ENCODE results near the gene COL15A1. TPM values are rescaled to one million over a fixed set of nuclear protein-coding genes. Genes with fewer than 3 reads are reported as not detected.

The COL15A1 gene
- total and polyA plus RNA-seq, 8 donors = 10.7 to 173 (median 27.8) TPM

DNA sequence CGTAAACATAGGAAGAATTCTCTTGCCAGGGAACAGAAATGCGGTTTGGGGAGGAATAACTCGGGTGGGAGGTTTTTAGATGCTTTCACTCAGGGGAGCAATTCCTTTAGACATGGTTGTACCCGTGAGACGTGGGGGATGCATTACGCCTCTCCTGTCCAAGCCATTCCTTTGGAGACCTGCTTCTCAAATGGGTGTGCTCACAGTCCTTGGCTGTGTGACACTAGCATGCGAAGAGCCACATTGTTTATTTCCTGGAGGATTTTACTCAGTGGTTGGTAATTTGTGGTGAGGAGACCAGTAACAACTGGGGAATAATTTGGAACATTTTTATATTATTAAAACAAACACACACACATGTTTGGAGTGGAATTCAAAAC is 18.5 kb downstream of the COL15A1 start:
- intact Hi-C loops (cut with DNase I; ENCODE audit: low total_unique reads) = loop anchor here (10.0 kb wide), 2 partner anchors 63 to 97 kb away; no protein-coding TSS in a partner anchor
- Histone ChIP-seq H3K4me1 (peaks cover 0 to 77% (median 57%) of the 10 kb centered on the region in 4 donors), H3K27me3 (no peaks in the 10 kb centered on the region), H3K36me3 (no peaks in the 10 kb centered on the region), H3K27ac (peak overlapping the region in 4 of 5 donors; percentile 3 to 85 (median 76)), H3K9me3 (peaks cover 0 to 3% (median 0%) of the 10 kb centered on the region in 4 donors), H3K4me3 (no peak overlapping the region)
- DNase-seq = no peak
- TF ChIP-seq EP300 (IDR thresholded peaks at IDR 0.05) = no peak
- TF ChIP-seq, protein P1, sequence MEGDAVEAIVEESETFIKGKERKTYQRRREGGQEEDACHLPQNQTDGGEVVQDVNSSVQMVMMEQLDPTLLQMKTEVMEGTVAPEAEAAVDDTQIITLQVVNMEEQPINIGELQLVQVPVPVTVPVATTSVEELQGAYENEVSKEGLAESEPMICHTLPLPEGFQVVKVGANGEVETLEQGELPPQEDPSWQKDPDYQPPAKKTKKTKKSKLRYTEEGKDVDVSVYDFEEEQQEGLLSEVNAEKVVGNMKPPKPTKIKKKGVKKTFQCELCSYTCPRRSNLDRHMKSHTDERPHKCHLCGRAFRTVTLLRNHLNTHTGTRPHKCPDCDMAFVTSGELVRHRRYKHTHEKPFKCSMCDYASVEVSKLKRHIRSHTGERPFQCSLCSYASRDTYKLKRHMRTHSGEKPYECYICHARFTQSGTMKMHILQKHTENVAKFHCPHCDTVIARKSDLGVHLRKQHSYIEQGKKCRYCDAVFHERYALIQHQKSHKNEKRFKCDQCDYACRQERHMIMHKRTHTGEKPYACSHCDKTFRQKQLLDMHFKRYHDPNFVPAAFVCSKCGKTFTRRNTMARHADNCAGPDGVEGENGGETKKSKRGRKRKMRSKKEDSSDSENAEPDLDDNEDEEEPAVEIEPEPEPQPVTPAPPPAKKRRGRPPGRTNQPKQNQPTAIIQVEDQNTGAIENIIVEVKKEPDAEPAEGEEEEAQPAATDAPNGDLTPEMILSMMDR (IDR thresholded peaks at IDR 0.05) = no peak
- TF ChIP-seq POLR2A (IDR thresholded peaks at IDR 0.05) = no peak
- peak in 1 of 3 donors; percentile 21 for TF ChIP-seq POLR2AphosphoS5 (IDR thresholded peaks at IDR 0.05)
- WGBS, 5 donors = 67 to 73% (median 71%) methylated on average over 7 of the region's 7 CpGs

GRCh38 chr9:98962861-98963260 is 19.2 kb downstream of the COL15A1 start:
- H3K36me3 ChIP-seq = no peaks in the 10 kb centered on the region
- TF ChIP-seq POLR2A (IDR thresholded peaks at IDR 0.05) (no peak), POLR2AphosphoS5 (IDR thresholded peaks at IDR 0.05) (no peak)
- TF ChIP-seq, protein P1 (IDR thresholded peaks at IDR 0.05) = no peak
- peak overlapping the region in 4 of 5 donors; percentile 68 to 85 (median 80) for H3K27ac ChIP-seq
- H3K4me3 ChIP-seq = no peak overlapping the region
- peaks cover 0 to 80% (median 60%) of the 10 kb centered on the region in 4 donors for H3K4me1 ChIP-seq
- intact Hi-C loops (cut with DNase I; ENCODE audit: low total_unique reads) = loop anchor here (10.0 kb wide), 2 partner anchors 62 to 98 kb away; no protein-coding TSS in a partner anchor
- 54 to 60% (median 57%) methylated on average over 5 of the region's 5 CpGs for WGBS, 5 donors
- H3K9me3 ChIP-seq = no peaks in the 10 kb centered on the region
- DNase-seq = no peak
- no peaks in the 10 kb centered on the region for H3K27me3 ChIP-seq

DNA sequence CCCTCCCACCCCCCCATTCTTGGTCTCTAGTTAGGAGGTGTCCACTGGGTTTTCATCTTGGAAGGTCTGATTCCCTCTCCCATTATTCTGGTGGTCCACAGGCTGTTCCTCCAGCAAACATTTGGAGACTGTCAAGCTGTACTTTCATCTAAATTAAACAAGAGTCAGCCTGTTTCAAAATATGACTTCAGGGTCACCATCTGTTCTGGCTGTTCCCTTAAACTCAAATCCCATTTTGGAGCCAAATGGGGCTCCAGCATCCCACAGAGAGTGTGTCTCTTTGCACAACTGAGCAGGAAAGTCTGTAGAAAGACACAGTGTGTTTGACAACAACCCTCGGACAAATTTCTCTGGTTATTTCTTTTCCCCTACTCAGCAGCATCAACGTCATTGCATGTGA is 20.5 kb downstream of the COL15A1 start:
- Histone ChIP-seq H3K9me3 (no peaks in the 10 kb centered on the region), H3K27ac (peak overlapping the region in 4 of 5 donors; percentile 69 to 85 (median 78)), H3K27me3 (no peaks in the 10 kb centered on the region), H3K4me1 (peaks cover 0 to 76% (median 60%) of the 10 kb centered on the region in 4 donors), H3K4me3 (no peak overlapping the region), H3K36me3 (no peaks in the 10 kb centered on the region)
- DNase-seq = peak in 1 of 2 donors; percentile 68
- 46 to 71% (median 65%) methylated on average over 2 of the region's 2 CpGs for WGBS, 5 donors
- intact Hi-C loops (cut with DNase I; ENCODE audit: low total_unique reads) = loop anchor here (10.0 kb wide), 2 partner anchors 61 to 99 kb away; no protein-coding TSS in a partner anchor
- TF ChIP-seq POLR2A (IDR thresholded peaks at IDR 0.05) (no peak), POLR2AphosphoS5 (IDR thresholded peaks at IDR 0.05) (peak in 2 of 3 donors; percentile 17 to 60)
- TF ChIP-seq, protein P1 (IDR thresholded peaks at IDR 0.05) = no peak

DNA sequence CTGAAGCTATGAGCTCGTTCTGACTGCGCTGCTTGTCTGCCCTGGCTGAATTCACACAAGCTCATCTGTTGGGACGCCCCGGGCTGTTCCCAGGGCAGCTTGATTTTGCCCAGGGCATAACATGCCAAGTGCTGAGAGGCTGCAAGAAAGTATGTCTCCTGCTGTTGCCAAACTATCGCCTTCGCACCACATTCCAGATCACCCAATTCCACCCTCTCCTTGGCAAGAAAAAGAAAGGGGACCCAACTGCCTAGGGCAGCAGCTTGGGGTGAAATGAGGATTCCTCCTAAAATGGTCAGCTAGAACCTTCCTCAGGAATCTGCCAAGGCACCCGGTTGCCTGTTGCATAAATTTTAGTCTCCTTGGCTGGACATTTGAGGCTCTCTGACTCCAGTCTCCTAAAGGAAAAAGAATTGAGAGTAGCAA is 21.2 kb downstream of the COL15A1 start:
- peak overlapping the region; percentile 26 to 85 (median 78) for H3K27ac ChIP-seq
- 75 to 90% (median 87%) methylated on average over 7 of the region's 7 CpGs for WGBS, 5 donors
- intact Hi-C loops (cut with DNase I; ENCODE audit: low total_unique reads) = loop anchor here (10.0 kb wide), 2 partner anchors 60 to 100 kb away; no protein-coding TSS in a partner anchor

More for the DNA sequence above, 21.2 kb downstream of the COL15A1 start:
- TF ChIP-seq EP300 (IDR thresholded peaks at IDR 0.05) (peak; percentile 42), POLR2A (IDR thresholded peaks at IDR 0.05) (no peak), POLR2AphosphoS5 (IDR thresholded peaks at IDR 0.05) (peak in 1 of 3 donors; percentile 71)
- TF ChIP-seq, protein P1 (IDR thresholded peaks at IDR 0.05) = no peak
- DNase-seq = no peak
- no peak overlapping the region for H3K4me3 ChIP-seq
- H3K36me3 ChIP-seq = no peaks in the 10 kb centered on the region
- H3K9me3 ChIP-seq = no peaks in the 10 kb centered on the region
- H3K4me1 ChIP-seq = peaks cover 0 to 69% (median 55%) of the 10 kb centered on the region in 4 donors
- no peaks in the 10 kb centered on the region for H3K27me3 ChIP-seq

Measured in stomach (tissue), 9 donors.